Measurements from ENCODE around the gene CLASP1.
"Not testable (repeated sequence)": the region's sequence is repeated elsewhere in the genome, so short reads cannot be mapped to it uniquely, and the experiment has no call there.

DNA sequence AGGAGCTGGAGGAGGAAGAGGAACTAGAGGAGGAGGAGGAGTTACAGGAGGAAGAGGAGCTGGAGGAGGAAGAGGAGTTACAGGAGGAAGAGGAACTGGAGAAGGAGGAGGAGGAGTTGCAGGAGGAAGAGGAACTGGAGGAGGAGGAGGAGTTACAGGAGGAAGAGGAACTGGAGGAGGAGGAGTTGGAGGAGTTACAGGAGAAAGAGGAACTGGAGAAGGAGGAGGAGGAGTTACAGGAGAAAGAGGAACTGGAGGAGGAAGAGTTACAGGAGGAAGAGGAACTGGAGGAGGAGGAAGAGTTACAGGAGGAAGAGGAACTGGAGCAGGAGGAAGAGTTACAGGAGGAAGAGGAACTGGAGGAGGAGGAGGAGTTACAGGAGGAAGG, 38.8 kb downstream of the CLASP1 start:
- TF ChIP-seq, protein P1, sequence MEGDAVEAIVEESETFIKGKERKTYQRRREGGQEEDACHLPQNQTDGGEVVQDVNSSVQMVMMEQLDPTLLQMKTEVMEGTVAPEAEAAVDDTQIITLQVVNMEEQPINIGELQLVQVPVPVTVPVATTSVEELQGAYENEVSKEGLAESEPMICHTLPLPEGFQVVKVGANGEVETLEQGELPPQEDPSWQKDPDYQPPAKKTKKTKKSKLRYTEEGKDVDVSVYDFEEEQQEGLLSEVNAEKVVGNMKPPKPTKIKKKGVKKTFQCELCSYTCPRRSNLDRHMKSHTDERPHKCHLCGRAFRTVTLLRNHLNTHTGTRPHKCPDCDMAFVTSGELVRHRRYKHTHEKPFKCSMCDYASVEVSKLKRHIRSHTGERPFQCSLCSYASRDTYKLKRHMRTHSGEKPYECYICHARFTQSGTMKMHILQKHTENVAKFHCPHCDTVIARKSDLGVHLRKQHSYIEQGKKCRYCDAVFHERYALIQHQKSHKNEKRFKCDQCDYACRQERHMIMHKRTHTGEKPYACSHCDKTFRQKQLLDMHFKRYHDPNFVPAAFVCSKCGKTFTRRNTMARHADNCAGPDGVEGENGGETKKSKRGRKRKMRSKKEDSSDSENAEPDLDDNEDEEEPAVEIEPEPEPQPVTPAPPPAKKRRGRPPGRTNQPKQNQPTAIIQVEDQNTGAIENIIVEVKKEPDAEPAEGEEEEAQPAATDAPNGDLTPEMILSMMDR (IDR thresholded peaks at IDR 0.05), result not testable (repeated sequence)
- not testable (repeated sequence) for TF ChIP-seq POLR2A (IDR thresholded peaks at IDR 0.05)
